ENCODE data around the gene GPR143.

Gene GPR143

GRCh38 chrX:9786798-9787635 lies 21.4 kb upstream of the GPR143 start:
- DNase-seq (ENCODE audit: low read depth) = no peak
- H3K4me3 ChIP-seq (ENCODE audit: low read depth, low read length) = no peak overlapping the region
- no peak for TF ChIP-seq MYC (IDR thresholded peaks at IDR 0.05; ENCODE audit: low read depth, low read length)
- TF ChIP-seq POLR2A (IDR thresholded peaks at IDR 0.05; ENCODE audit: extremely low read depth, insufficient read length) = no peak
- no peak for TF ChIP-seq MAX (IDR thresholded peaks at IDR 0.05; ENCODE audit: low read depth, low read length)
- no peak for TF ChIP-seq CTCF (IDR thresholded peaks at IDR 0.05; ENCODE audit: low read depth, low read length)

GRCh38 chrX:9785944-9786797 lies 20.5 kb upstream of the GPR143 start, which contains the start of gene SHROOM2:
Gene SHROOM2 (plus strand): TSS chrX:9786429. CDS start chrX:9786546, 117 bp downstream.
- no peak for TF ChIP-seq POLR2A (IDR thresholded peaks at IDR 0.05; ENCODE audit: extremely low read depth, insufficient read length)
- TF ChIP-seq CTCF (IDR thresholded peaks at IDR 0.05; ENCODE audit: low read depth, low read length) = no peak
- TF ChIP-seq MAX (IDR thresholded peaks at IDR 0.05; ENCODE audit: low read depth, low read length) = no peak
- no peak for TF ChIP-seq MYC (IDR thresholded peaks at IDR 0.05; ENCODE audit: low read depth, low read length)
- DNase-seq (ENCODE audit: low read depth) = no peak
- H3K4me3 ChIP-seq (ENCODE audit: low read depth, low read length) = no peak within 1 kb of the TSS

GRCh38 chrX:9785254-9785943 lies 19.8 kb upstream of the GPR143 start:
- TF ChIP-seq POLR2A (IDR thresholded peaks at IDR 0.05; ENCODE audit: extremely low read depth, insufficient read length) (no peak), MAX (IDR thresholded peaks at IDR 0.05; ENCODE audit: low read depth, low read length) (no peak), CTCF (IDR thresholded peaks at IDR 0.05; ENCODE audit: low read depth, low read length) (no peak), MYC (IDR thresholded peaks at IDR 0.05; ENCODE audit: low read depth, low read length) (no peak)
- DNase-seq (ENCODE audit: low read depth) = no peak
- no peak overlapping the region for H3K4me3 ChIP-seq (ENCODE audit: low read depth, low read length)

GRCh38 chrX:9784332-9784731 lies 18.7 kb upstream of the GPR143 start:
- no peak for DNase-seq (ENCODE audit: low read depth)
- no peak overlapping the region for H3K4me3 ChIP-seq (ENCODE audit: low read depth, low read length)
- no peak for TF ChIP-seq MYC (IDR thresholded peaks at IDR 0.05; ENCODE audit: low read depth, low read length)
- no peak for TF ChIP-seq POLR2A (IDR thresholded peaks at IDR 0.05; ENCODE audit: extremely low read depth, insufficient read length)
- TF ChIP-seq MAX (IDR thresholded peaks at IDR 0.05; ENCODE audit: low read depth, low read length) = no peak
- no peak for TF ChIP-seq CTCF (IDR thresholded peaks at IDR 0.05; ENCODE audit: low read depth, low read length)

GRCh38 chrX:9781941-9782340 lies 16.3 kb upstream of the GPR143 start:
- no peak overlapping the region for H3K4me3 ChIP-seq (ENCODE audit: low read depth, low read length)
- no peak for DNase-seq (ENCODE audit: low read depth)
- TF ChIP-seq MAX (IDR thresholded peaks at IDR 0.05; ENCODE audit: low read depth, low read length) = no peak
- TF ChIP-seq POLR2A (IDR thresholded peaks at IDR 0.05; ENCODE audit: extremely low read depth, insufficient read length) = no peak
- TF ChIP-seq MYC (IDR thresholded peaks at IDR 0.05; ENCODE audit: low read depth, low read length) = no peak
- no peak for TF ChIP-seq CTCF (IDR thresholded peaks at IDR 0.05; ENCODE audit: low read depth, low read length)

Data from NB4 (cell line).